Measurements from ENCODE around the gene ARHGAP22. TPM values are rescaled to one million over a fixed set of nuclear protein-coding genes. Genes with fewer than 3 reads are reported as not detected.
A peak's percentile ranks its signal among the peaks of the same experiment; 100 is the strongest.

Gene ARHGAP22
- total and polyA plus RNA-seq, 2 experiments from 2014 or later, result 4.8 to 10.7 TPM

- H2AFZ ChIP-seq, result peak overlapping the region; percentile 90
- H3K27ac Mint-ChIP-seq, result no peak overlapping the region
- peak overlapping the region; percentile 87 for H3K4me2 ChIP-seq
Measured at GRCh38 chr10:48523212-48523819, 81.6 kb downstream of the ARHGAP22 start.

More at GRCh38 chr10:48523212-48523819, 81.6 kb downstream of the ARHGAP22 start:
- peaks cover 3% of the 10 kb centered on the region; the same call in 1 of the 2 replicates for H4K20me1 ChIP-seq (replicated peaks; ENCODE audit: insufficient read depth)
- H3K4me3 ChIP-seq, result peak overlapping the region; percentile 84
- H3K27me3 Mint-ChIP-seq (ENCODE audit: insufficient read depth, low read depth, poor library complexity), result peaks cover 7% of the 10 kb centered on the region
- H3K27me3 ChIP-seq (ENCODE audit: insufficient read depth), result peaks cover 3% of the 10 kb centered on the region; the same call in 1 of the 2 replicates
- H3K4me1 ChIP-seq (ENCODE audit: insufficient read depth), result peaks cover 20% of the 10 kb centered on the region
- peaks cover 41% of the 10 kb centered on the region for H3K4me1 Mint-ChIP-seq
- DNase-seq (ENCODE audit: low spot score), result peak; percentile 74
- peak overlapping the region; percentile 85 for H3K4me3 Mint-ChIP-seq
- H3K27ac ChIP-seq (ENCODE audit: low read depth), result no peak overlapping the region
- H3K79me2 ChIP-seq (replicated peaks; ENCODE audit: insufficient read depth), result peaks cover 28% of the 10 kb centered on the region
- no peaks in the 10 kb centered on the region for H3K9me3 Mint-ChIP-seq
- H3K36me3 Mint-ChIP-seq (ENCODE audit: low read depth), result no peaks in the 10 kb centered on the region; the same call in 2 of the 3 replicates
- peaks cover 6% of the 10 kb centered on the region; the same call in 1 of the 2 replicates for H3K9me2 ChIP-seq (ENCODE audit: insufficient read depth)
- peak; percentile 58 for ATAC-seq
- 0 out of 2 replicates have a peak, but pooled peaks cover 2% of the 10 kb centered on the region for H3F3A ChIP-seq (replicated peaks; ENCODE audit: low read depth)
- H3K36me3 ChIP-seq (ENCODE audit: insufficient read depth), result no peaks in the 10 kb centered on the region
- TF ChIP-seq REST (IDR thresholded peaks at IDR 0.05; ENCODE audit: unreplicated experiment), result no peak
- TF ChIP-seq CREB1 (CRISPR knock-in tag; IDR thresholded peaks at IDR 0.05; ENCODE audit: low read depth), result no peak
- no peak for TF ChIP-seq ZNF331 (CRISPR knock-in tag; IDR thresholded peaks at IDR 0.05; ENCODE audit: low read depth)
- no peak for TF ChIP-seq NANOG (IDR thresholded peaks at IDR 0.05; ENCODE audit: borderline replicate concordance)
- no peak for TF ChIP-seq ETS1 (IDR thresholded peaks at IDR 0.05)
- no peak for TF ChIP-seq EZH2phosphoT487 (IDR thresholded peaks at IDR 0.05; ENCODE audit: unreplicated experiment)
- no peak for TF ChIP-seq POLR2AphosphoS5 (IDR thresholded peaks at IDR 0.05; ENCODE audit: low read depth)
- no peak for TF ChIP-seq EZH2 (IDR thresholded peaks at IDR 0.05; ENCODE audit: low read depth, unreplicated experiment)
- no peak for TF ChIP-seq ZNF462 (CRISPR knock-in tag; IDR thresholded peaks at IDR 0.05)
- no peak for TF ChIP-seq ZNF114 (CRISPR knock-in tag; IDR thresholded peaks at IDR 0.05)
- no peak for TF ChIP-seq STAT1 (IDR thresholded peaks at IDR 0.05; ENCODE audit: unreplicated experiment)
- no peak for TF ChIP-seq CTCF (conservative IDR thresholded peaks at IDR 0.05; ENCODE audit: low read depth in 2 of 2)
- TF ChIP-seq JUNB (IDR thresholded peaks at IDR 0.05; ENCODE audit: unreplicated experiment), result no peak

Data from GM23338 (cell line).